ENCODE results near the gene CLDN34.

The CLDN34 gene

GRCh38 chrX:9966775-9967408 lies at the start of gene CLDN34:
Gene CLDN34, plus strand, starts transcription at chrX:9967358. Its CDS starts 0 bp downstream, at chrX:9967358.
- DNase-seq (ENCODE audit: extremely low read depth, insufficient read length): no peak
- H3K36me3 ChIP-seq (ENCODE audit: control insufficient read depth, insufficient read depth, low read length): no peaks in the 10 kb centered on the region
- H3K27me3 ChIP-seq (replicated peaks; ENCODE audit: control insufficient read depth, insufficient read depth, low read length): no peaks in the 10 kb centered on the region
- H3K4me3 ChIP-seq (replicated peaks; ENCODE audit: low read depth, low read length): no peak within 1 kb of the TSS
- TF ChIP-seq CTCF (IDR thresholded peaks at IDR 0.05; ENCODE audit: insufficient read depth, low read length, poor library complexity, severe bottlenecking): no peak

- no peak for TF ChIP-seq CTCF (IDR thresholded peaks at IDR 0.05; ENCODE audit: insufficient read depth, low read length, poor library complexity, severe bottlenecking)
- H3K4me3 ChIP-seq (replicated peaks; ENCODE audit: low read depth, low read length): no peak overlapping the region
- DNase-seq (ENCODE audit: extremely low read depth, insufficient read length): no peak
- no peaks in the 10 kb centered on the region for H3K36me3 ChIP-seq (ENCODE audit: control insufficient read depth, insufficient read depth, low read length)
- peaks cover 1% of the 10 kb centered on the region; the same call in 1 of the 2 replicates for H3K27me3 ChIP-seq (replicated peaks; ENCODE audit: control insufficient read depth, insufficient read depth, low read length)
These were observed 49.3 kb upstream of the CLDN34 start for GRCh38 chrX:9917861-9918260.

- DNase-seq (ENCODE audit: extremely low read depth, insufficient read length): no peak
- no peak for TF ChIP-seq CTCF (IDR thresholded peaks at IDR 0.05; ENCODE audit: insufficient read depth, low read length, poor library complexity, severe bottlenecking)
- H3K36me3 ChIP-seq (ENCODE audit: control insufficient read depth, insufficient read depth, low read length): no peaks in the 10 kb centered on the region
- H3K4me3 ChIP-seq (replicated peaks; ENCODE audit: low read depth, low read length): no peak overlapping the region
- H3K27me3 ChIP-seq (replicated peaks; ENCODE audit: control insufficient read depth, insufficient read depth, low read length): peaks cover 1% of the 10 kb centered on the region; the same call in 1 of the 2 replicates
These were observed 47.5 kb upstream of the CLDN34 start for GRCh38 chrX:9919632-9920172.

DNA sequence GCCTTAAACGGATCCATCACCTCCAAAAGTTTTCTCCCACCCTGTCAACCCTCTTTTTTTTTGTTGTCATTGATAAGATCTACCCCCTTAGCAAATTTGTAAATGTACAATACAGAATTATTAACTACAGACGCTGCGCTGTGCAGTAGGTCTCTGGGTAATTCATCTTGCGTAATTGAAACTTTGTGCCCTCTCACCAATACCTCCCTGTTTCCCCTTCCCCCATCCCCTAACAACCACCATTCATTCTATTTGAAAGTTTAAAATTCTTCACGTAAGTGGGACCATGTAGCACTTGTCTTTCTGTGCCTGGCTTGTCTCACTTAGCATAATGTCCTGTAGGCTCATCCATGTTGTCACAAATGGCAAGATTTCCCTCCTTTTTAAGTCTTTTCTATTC lies 45.8 kb upstream of the CLDN34 start:
- Histone ChIP-seq H3K36me3 (ENCODE audit: control insufficient read depth, insufficient read depth, low read length) (no peaks in the 10 kb centered on the region), H3K27me3 (replicated peaks; ENCODE audit: control insufficient read depth, insufficient read depth, low read length) (peaks cover 1% of the 10 kb centered on the region), H3K4me3 (replicated peaks; ENCODE audit: low read depth, low read length) (no peak overlapping the region)
- DNase-seq (ENCODE audit: extremely low read depth, insufficient read length): no peak
- no peak for TF ChIP-seq CTCF (IDR thresholded peaks at IDR 0.05; ENCODE audit: insufficient read depth, low read length, poor library complexity, severe bottlenecking)

GRCh38 chrX:9923357-9923756 lies 43.8 kb upstream of the CLDN34 start:
- no peak for DNase-seq (ENCODE audit: extremely low read depth, insufficient read length)
- Histone ChIP-seq H3K36me3 (ENCODE audit: control insufficient read depth, insufficient read depth, low read length) (no peaks in the 10 kb centered on the region), H3K4me3 (replicated peaks; ENCODE audit: low read depth, low read length) (no peak overlapping the region), H3K27me3 (replicated peaks; ENCODE audit: control insufficient read depth, insufficient read depth, low read length) (peaks cover 1% of the 10 kb centered on the region)
- no peak for TF ChIP-seq CTCF (IDR thresholded peaks at IDR 0.05; ENCODE audit: insufficient read depth, low read length, poor library complexity, severe bottlenecking)

All from GM06990 (cell line).